PC-9 (cell line): ENCODE data around the gene C16orf95. TPM values are rescaled to one million over a fixed set of nuclear protein-coding genes. Genes with fewer than 3 reads are reported as not detected.

ENCODE experiments used
- BruUV-seq: library from RNA; stranded (reverse); fragments of 400-500 nt; replicated peaks from 2 replicates; lab custom pipeline; 2021; lab: Mats Ljungman, UMichigan
- CTCF ChIA-PET: fragments of 300-600 bp; sonication (Branson Sonifier 250); formaldehyde crosslinking; loops from one replicate; lab custom pipeline; 2022; ENCODE audit warnings: antibody characterized with exemption; lab: Charles Lee
- POLR2A ChIA-PET: fragments of 300-600 bp; sonication (Branson Sonifier 250); formaldehyde crosslinking; loops from one replicate; lab custom pipeline; 2022; ENCODE audit warnings: antibody characterized with exemption; ENCODE audit not compliant: unreplicated experiment; lab: Charles Lee
- DNase-seq, 2 experiments: peaks; one replicate each; pipeline versions ENCODE4 v3.0.0 to v3.0.0-alpha.2; 2015 to 2022; ENCODE audit warnings: mixed read lengths in 1 of 2
- H2AFZ ChIP-seq: fragments of 200-600 bp; sonication (generic); 2 replicates; pipeline ENCODE4 v1.8.1; 2017; ENCODE audit warnings: antibody characterized with exemption
- H3F3A ChIP-seq: fragments of 200-600 bp; sonication (generic); 2 replicates; pipeline ENCODE4 v1.8.1; 2017; ENCODE audit warnings: antibody characterized with exemption, mild to moderate bottlenecking, low read depth; ENCODE audit not compliant: insufficient read depth
- H3K27ac ChIP-seq: fragments of 200-600 bp; sonication (generic); 2 replicates; pipeline ENCODE4 v1.6.1; 2016; ENCODE audit warnings: mixed run types
- H3K27me3 ChIP-seq: fragments of 200-600 bp; sonication (generic); 2 replicates; pipeline ENCODE4 v1.6.1; 2016; ENCODE audit warnings: low read depth, mixed run types; ENCODE audit not compliant: insufficient read depth
- H3K36me3 ChIP-seq: fragments of 200-600 bp; sonication (generic); 2 replicates; pipeline ENCODE4 v1.6.1; 2016; ENCODE audit warnings: low read depth, mixed run types
- H3K4me1 ChIP-seq: fragments of 200-600 bp; sonication (generic); replicated peaks from 2 replicates; pipeline ENCODE4 v1.6.1; 2016; ENCODE audit warnings: mixed run types; ENCODE audit not compliant: insufficient read depth
- H3K4me2 ChIP-seq: fragments of 200-600 bp; sonication (generic); 2 replicates; pipeline ENCODE4 v1.6.1; 2017; ENCODE audit warnings: mixed run types
- H3K4me3 ChIP-seq: fragments of 200-600 bp; sonication (generic); 2 replicates; pipeline ENCODE4 v1.6.1; 2016; ENCODE audit warnings: mixed run types
- H3K79me2 ChIP-seq: fragments of 200-600 bp; sonication (generic); 2 replicates; pipeline ENCODE4 v1.6.1; 2017; ENCODE audit warnings: low read depth, mixed run types
- H3K9me2 ChIP-seq: fragments of 200-600 bp; sonication (generic); 2 replicates; pipeline ENCODE4 v1.8.1; 2017; ENCODE audit warnings: mild to moderate bottlenecking; ENCODE audit not compliant: insufficient read depth
- H3K9me3 ChIP-seq: fragments of 200-600 bp; sonication (generic); 2 replicates; pipeline ENCODE4 v1.8.1; 2016; ENCODE audit warnings: low read depth; ENCODE audit not compliant: insufficient read depth
- H4K20me1 ChIP-seq: fragments of 200-600 bp; sonication (generic); 2 replicates; pipeline ENCODE4 v1.8.1; 2017; ENCODE audit not compliant: insufficient read depth
- CTCF ChIP-seq: fragments of 200-600 bp; sonication (generic); conservative IDR thresholded peaks from 2 replicates; pipeline ENCODE4 v1.6.1; 2017; ENCODE audit warnings: mixed run types, antibody characterized with exemption, mild to moderate bottlenecking, moderate library complexity
- EZH2 ChIP-seq: fragments of 200-600 bp; sonication (generic); IDR thresholded peaks from 2 replicates; pipeline ENCODE4 v1.8.0; 2017; ENCODE audit warnings: antibody characterized with exemption, low read depth
- intact Hi-C: fragments of 100-400 bp; cut with micrococcal nuclease; formaldehyde crosslinking; loops from one replicate; pipeline ENCODE4 v1.10.0; 2022; ENCODE audit not compliant: unreplicated experiment
- total RNA-seq: library from RNA; stranded (reverse); gene quantifications from 2 replicates; pipeline ENCODE4 v1.2.3, GENCODE V29; 2021

The C16orf95 gene
- total RNA-seq, 1 experiment from 2014 or later: 7.5 TPM

DNA sequence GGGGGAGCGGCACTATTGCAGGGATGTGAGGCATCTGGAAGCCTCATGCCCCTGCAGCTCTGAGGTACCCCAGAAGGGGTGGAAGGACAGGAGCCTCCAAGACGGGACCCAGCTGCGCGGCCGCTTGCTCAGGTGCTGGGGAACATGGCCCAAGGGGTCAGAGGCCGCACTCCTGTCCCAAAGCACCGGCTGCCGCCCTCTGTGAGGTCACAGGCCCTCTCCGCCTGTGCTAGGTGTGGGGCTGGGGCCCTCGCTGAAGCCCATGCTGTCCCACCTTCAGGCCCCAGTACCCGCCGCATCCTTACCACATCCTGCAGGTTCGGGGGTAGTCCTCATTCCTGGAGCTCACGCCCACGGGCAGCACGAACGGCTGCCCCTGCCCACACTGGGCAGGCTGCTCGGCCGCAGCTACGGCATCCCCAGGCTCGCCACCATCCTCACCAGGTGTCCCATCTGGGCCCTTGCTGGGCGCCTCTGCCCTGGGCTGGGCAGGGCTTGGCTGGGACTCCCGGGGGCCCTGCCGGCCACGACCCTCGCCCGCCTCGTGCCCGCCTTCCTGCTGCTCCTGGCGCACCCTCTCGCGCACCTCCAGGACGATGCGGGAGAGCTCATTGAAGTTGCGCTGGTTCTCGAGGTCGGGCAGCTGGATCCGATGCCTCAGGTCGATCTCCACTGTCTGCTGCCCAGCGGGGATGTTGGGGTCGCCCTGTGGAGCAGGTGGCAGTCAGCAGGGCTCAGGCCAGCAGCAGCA is 16.6 kb upstream of the C16orf95 start:
- Histone ChIP-seq H3K4me1 (no peaks in the 10 kb centered on the region), H3K79me2 (no peaks in the 10 kb centered on the region), H3K36me3 (no peaks in the 10 kb centered on the region), H2AFZ (no peak overlapping the region), H3K4me2 (no peak overlapping the region), H3K9me2 (no peaks in the 10 kb centered on the region), H3K27ac (no peak overlapping the region), H3F3A (no peaks in the 10 kb centered on the region), H4K20me1 (no peaks in the 10 kb centered on the region), H3K4me3 (no peak overlapping the region), H3K27me3 (no peaks in the 10 kb centered on the region), H3K9me3 (no peaks in the 10 kb centered on the region)
- TF ChIP-seq EZH2: no peak
- TF ChIP-seq CTCF: no peak
- ChIA-PET POLR2A (no interaction called here), CTCF (no interaction called here)
- intact Hi-C loops: no loop called here
- BruUV-seq: no TSS peak
- no peak for DNase-seq

DNA sequence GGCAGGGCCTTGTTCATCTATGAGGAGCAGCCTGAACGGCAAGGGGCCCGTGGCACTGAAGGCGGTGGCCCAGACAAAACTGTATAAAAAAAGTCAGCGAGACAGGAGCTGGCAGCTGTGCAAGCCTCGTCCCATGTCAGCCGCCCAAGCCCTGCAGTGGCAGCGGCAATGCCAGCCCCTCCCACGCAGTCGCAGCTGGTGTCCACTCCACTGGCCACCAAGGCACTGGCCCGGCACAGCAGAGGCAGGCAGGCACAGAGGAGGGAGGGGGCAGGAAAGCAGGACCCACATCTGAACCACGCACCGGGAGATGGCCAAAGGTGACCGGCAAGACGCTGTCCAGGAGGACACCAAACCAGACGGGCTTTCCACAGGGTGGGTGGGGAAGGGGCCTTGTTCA is 15.9 kb upstream of the C16orf95 start:
- Histone ChIP-seq H3K9me2 (no peaks in the 10 kb centered on the region), H3K9me3 (no peaks in the 10 kb centered on the region), H3K4me1 (no peaks in the 10 kb centered on the region), H2AFZ (no peak overlapping the region), H3K79me2 (no peaks in the 10 kb centered on the region), H3K4me2 (no peak overlapping the region), H3K27ac (no peak overlapping the region), H4K20me1 (no peaks in the 10 kb centered on the region), H3F3A (no peaks in the 10 kb centered on the region), H3K36me3 (no peaks in the 10 kb centered on the region), H3K27me3 (no peaks in the 10 kb centered on the region), H3K4me3 (no peak overlapping the region)
- TF ChIP-seq CTCF (no peak), EZH2 (no peak)
- BruUV-seq: no TSS peak
- CTCF ChIA-PET: no interaction called here
- no peak for DNase-seq
- POLR2A ChIA-PET: no interaction called here
- intact Hi-C loops: no loop called here

GRCh38 chr16:87332150-87332549 is 15.0 kb upstream of the C16orf95 start:
- Histone ChIP-seq H4K20me1 (no peaks in the 10 kb centered on the region), H3K4me1 (no peaks in the 10 kb centered on the region), H3F3A (no peaks in the 10 kb centered on the region), H3K79me2 (no peaks in the 10 kb centered on the region), H3K36me3 (no peaks in the 10 kb centered on the region), H3K9me3 (no peaks in the 10 kb centered on the region), H3K4me3 (no peak overlapping the region), H3K9me2 (no peaks in the 10 kb centered on the region), H2AFZ (no peak overlapping the region), H3K4me2 (no peak overlapping the region), H3K27me3 (no peaks in the 10 kb centered on the region), H3K27ac (no peak overlapping the region)
- DNase-seq: no peak
- intact Hi-C loops: no loop called here
- CTCF ChIA-PET: no interaction called here
- no TSS peak for BruUV-seq
- POLR2A ChIA-PET: no interaction called here
- TF ChIP-seq EZH2 (no peak), CTCF (no peak)
